IPS-NIHi11 (cell line): ENCODE data around the gene SLC22A31.
"Not testable (repeated sequence)": the region's sequence is repeated elsewhere in the genome, so short reads cannot be mapped to it uniquely, and the experiment has no call there.

Experiments used
- DNase-seq: peaks from one replicate; pipeline ENCODE4 v3.0.0; 2012; ENCODE audit warnings: mixed read lengths, low spot score

Gene SLC22A31

DNA sequence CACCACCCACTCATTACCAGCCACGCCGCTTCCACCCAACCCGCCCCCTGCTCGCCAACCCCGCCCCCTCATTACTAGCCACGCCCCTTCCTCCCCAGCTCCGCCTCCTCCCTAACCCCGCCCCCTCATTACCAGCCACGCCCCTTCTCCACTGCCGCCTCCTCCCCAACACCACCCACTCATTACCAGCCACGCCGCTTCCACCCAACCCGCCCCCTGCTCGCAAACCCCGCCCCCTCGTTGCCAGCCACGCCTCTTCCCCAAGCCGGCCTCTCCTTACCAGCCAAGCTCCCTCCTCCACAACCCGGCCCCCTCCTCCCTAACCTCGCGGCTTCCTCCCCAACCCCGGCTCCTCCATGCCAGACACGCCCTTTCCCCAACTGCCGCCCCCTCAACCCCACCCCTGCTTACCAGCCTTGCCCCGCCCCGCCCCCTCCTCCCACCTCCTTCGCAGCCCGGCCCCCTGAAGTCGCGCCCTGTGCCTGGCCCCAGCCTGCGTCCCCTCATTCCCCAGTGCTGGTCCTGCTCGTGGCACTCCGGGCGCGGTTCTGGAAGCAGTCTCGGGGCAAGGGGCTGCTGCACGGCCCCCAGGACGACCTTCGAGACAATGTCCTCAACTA, 7.3 kb downstream of the SLC22A31 start:
- DNase-seq, result peak; percentile 90

DNA sequence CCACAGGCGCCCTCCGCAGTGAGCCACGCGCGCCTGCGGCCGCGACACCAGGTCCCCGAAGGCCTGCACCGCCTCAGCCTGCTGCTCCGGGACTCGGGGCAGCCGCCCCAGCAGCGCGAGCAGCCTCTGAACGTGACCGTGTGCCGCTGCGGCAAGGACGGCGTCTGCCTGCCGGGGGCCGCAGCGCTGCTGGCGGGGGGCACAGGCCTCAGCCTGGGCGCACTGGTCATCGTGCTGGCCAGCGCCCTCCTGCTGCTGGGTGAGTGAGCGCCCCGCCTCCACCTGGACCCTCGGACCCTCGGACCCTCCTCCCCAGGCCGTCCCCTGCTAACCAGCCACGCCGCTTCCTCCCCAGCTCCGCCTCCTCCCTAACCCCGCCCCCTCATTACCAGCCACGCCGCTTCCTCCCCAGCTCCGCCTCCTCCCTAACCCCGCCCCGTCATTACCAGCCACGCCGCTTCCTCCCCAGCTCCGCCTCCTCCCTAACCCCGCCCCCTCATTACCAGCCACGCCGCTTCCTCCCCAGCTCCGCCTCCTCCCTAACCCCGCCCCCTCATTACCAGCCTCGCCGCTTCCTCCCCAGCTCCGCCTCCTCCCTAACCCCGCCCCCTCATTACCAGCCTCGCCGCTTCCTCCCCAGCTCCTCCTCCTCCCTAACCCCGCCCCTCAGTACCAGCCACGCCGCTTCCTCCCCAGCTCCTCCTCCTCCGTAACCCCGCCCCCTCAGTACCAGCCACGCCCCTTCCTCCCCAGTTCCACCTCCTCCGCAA, 8.0 kb downstream of the SLC22A31 start:
- peak; percentile 83 for DNase-seq

DNA sequence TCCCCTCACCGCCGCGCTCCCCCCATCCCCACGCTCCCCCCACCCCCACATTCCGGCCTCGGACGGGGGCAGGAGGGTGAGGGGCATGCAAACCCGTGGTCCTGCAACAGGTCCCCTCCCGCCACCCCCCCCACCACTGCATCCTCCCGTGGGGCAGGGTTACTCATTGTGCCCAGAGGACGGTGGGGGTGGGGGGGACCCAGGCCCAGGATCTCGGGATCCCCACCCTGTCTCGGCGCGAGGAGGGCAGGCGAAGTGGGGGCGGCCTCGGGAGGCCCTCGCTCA, 8.5 kb downstream of the SLC22A31 start:
- no peak for DNase-seq

GRCh38 chr16:89191033-89191900, 9.1 kb downstream of the SLC22A31 start:
- DNase-seq, result no peak

- no peak for DNase-seq
Observed at GRCh38 chr16:89190150-89190958, 10.0 kb downstream of the SLC22A31 start.

- DNase-seq, result no peak
Observed at GRCh38 chr16:89189358-89190025, 10.8 kb downstream of the SLC22A31 start.

- DNase-seq, result not testable (repeated sequence)
Observed at GRCh38 chr16:89188471-89189357, 11.6 kb downstream of the SLC22A31 start.

GRCh38 chr16:89187770-89188392, 12.5 kb downstream of the SLC22A31 start:
- no peak for DNase-seq

DNA sequence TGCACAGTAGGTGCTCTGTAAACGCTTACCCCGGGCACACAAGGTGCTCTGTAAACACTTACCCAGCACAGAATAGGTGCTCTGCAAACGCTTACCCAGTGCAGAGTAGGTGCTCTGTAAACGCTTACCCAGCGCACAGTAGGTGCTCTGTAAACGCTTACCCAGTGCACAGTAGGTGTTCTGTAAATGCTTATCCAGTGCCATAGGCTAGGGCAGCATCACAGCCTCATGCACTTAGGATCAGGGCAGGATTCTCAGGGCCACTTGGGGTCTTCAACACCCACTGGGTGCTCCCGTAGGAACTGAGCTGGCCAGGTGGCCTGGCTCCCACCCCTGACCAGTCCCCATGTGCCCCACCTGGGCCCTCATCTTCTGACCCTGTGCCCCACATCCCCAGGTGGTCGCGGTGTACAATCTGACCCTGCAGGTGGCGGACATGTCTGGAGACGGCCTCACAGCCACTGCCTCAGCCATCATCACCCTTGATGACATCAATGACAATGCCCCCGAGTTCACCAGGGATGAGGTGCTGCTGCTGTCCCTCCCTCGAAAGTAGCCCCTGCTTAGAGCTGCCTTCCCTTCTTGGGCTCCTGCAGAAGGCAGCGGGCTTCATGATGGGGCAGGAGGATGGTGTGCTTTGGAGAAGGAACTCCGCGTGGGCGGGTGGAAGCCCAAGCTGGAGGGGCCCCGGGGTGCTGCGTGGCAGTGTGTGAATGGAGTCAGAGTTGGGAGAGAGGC, 13.1 kb downstream of the SLC22A31 start:
- no peak for DNase-seq

DNA sequence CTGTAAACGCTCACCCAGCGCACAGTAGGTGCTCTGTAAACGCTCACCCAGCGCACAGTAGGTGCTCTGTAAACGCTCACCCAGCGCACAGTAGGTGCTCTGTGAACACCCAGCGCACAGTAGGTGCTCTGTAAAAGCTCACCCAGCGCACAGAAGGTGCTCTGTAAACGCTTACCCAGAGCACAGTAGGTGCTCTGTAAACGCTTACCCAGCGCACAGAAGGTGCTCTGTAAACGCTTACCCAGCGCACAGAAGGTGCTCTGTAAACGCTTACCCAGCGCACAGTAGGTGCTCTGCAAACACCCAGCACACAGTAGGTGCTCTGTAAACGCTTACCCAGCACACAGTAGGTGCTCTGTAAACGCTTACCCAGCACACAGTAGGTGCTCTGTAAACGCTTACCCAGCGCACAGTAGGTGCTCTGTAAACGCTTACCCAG, 13.7 kb downstream of the SLC22A31 start:
- not testable (repeated sequence) for DNase-seq

DNA sequence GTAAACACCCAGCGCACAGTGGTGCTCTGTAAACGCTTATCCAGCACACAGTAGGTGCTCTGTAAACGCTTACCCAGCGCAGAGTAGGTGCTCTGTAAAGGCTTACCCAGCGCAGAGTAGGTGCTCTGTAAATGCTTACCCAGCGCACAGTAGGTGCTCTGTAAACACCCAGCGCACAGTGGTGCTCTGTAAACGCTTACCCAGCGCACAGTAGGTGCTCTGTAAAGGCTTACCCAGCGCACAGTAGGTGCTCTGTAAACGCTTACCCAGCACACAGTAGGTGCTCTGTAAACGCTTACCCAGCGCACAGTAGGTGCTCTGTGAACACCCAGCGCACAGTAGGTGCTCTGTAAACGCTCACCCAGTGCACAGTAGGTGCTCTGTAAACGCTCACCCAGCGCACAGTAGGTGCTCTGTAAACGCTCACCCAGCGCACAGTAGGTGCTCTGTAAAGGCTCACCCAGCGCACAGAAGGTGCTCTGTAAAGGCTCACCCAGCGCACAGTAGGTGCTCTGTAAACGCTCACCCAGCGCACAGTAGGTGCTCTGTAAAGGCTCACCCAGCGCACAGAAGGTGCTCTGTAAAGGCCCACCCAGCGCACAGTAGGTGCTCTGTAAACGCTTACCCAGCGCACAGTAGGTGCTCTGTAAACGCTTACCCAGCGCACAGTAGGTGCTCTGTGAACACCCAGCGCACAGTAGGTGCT, 14.3 kb downstream of the SLC22A31 start:
- not testable (repeated sequence) for DNase-seq

DNA sequence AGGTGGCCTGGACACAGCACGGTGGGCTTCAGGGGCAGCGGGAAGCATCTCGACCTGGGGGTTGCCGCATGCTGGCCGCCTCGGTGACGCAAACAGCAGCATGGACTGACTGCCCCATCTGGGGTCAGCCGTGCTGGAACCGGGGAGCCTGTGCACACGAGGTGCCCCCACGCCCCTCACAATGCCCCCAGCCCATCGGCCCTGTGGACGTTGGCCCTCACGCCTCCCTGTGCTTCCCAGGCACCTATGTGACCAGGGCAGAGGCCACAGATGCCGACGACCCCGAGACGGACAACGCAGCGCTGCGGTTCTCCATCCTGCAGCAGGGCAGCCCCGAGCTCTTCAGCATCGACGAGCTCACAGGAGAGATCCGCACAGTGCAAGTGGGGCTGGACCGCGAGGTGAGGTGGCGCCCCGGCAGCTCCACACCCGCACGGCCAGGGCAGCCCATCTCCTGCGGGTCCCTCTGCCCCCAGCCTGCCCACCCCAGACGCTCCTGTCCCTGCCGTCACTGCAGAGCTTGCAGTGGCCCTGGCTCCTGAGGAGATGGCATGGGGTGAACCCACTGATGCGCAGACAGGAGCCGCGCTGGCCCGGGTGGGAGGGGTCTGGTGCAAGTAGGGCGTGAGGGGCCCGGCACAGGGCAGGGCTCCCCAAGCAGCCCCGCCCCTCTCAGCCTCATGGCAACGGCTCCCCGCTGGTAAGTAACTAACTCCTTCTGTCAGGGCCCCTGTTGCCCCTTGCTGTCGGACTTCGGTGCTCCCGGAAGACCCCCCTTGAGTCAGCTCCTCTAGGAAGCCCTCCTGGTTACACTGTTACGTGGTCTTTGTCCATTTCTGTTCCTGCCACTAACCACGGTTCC, 15.2 kb downstream of the SLC22A31 start:
- no peak for DNase-seq

- DNase-seq, result no peak
Observed at GRCh38 chr16:89184677-89184932, 15.7 kb downstream of the SLC22A31 start.

DNA sequence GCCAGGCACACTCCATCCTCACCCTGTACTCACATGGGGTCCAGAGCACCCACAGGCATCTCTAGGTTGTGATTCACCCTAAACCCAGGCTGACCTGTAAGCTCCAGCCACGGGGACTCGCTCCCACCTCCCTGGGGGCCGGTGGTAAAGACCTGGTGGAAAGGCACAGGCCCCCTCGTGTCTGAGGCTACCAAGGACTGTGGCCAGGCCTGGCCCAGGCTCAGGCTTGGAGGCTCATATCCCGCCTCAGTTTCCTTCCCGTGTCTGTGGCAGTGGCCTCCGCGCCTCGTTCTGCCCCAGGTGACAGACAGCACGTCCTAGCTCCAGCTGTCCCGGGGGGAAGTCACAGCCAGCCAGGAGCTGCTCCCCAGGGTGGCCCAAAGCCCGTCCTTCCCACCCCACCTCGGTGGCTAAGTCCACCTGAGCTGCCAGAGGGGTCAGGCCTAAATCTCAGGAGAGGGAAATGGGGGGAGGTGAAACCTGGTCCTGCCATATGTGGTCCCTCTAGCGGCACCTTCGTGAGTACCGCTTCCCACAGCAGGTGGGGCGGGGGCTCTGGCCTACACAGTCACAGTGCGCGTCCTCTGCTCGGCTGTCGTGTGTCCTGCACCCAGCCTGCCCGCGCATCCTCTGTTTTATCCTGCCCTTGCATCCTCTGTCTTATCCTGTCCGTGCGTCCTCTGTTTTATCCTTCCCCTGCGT, 16.2 kb downstream of the SLC22A31 start:
- DNase-seq, result no peak

DNA sequence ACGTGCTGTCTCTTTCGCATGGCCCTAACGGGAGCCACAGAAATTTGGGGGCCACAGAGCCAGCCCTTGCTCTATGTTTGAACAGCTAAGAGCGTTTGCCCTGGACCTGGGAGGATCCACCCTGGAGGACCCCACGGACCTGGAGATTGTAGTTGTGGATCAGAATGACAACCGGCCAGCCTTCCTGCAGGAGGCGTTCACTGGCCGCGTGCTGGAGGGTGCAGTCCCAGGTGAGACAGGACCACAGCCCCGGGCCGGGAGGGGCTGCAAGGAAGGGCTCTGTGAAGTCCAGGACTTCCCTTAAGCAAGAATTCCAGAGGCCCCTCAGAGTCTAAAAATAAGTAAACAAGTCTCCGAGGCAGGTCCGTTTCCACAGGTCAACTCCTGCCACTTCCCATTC, 16.9 kb downstream of the SLC22A31 start:
- DNase-seq, result no peak

DNA sequence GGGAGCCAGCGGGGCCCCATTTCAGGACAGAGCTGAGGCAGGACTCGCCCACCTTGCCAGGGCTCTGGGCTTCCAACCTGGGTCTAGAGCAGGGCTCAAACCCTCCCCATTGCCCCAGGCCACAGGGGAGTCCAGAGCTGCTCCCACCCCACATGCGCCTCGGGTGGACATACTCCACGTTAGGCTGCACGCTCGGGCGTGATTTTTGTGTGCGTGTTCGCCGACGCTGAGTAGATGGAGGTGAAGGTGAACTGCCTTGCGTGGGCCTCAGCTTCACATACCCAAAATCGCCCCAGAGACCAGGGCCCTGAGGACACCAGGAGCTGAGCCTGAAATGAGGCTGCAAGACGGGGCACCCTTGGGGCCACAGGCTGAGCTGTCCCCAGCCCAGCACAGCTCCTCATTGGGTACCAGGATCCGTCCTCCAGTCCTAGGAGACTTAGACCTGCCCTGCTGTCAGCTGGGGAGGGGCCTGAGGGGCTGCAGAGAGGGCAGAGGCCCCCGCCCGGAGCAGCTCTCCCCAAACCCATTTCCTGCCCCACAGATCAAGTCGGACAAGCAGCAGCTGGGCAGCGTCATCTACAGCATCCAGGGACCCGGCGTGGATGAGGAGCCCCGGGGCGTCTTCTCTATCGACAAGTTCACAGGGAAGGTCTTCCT, 20.6 kb downstream of the SLC22A31 start:
- DNase-seq, result no peak

- DNase-seq, result no peak
Observed at GRCh38 chr16:89179148-89179484, 21.2 kb downstream of the SLC22A31 start.
